ENCODE results near the gene ZNF467. TPM values are rescaled to one million over a fixed set of nuclear protein-coding genes. Genes with fewer than 3 reads are reported as not detected.

The ZNF467 gene
- total RNA-seq, 2 donors from 2014 or later, result 2.5 to 5.0 TPM

GRCh38 chr7:149785402-149785801 is 12.0 kb upstream of the ZNF467 start:
- H3K9me3 ChIP-seq, result no peaks in the 10 kb centered on the region
- H3K4me3 ChIP-seq, result no peak overlapping the region
- intact Hi-C loops (cut with DNase I), result no loop called here
- H3K9ac ChIP-seq (ENCODE audit: low read depth in 2 of 2, low read length in 2 of 2), result no peak overlapping the region
- no peak for DNase-seq
- no peaks in the 10 kb centered on the region for H3K4me1 ChIP-seq
- no peak for TF ChIP-seq CTCF (IDR thresholded peaks at IDR 0.05)
- H3K27me3 ChIP-seq, result peaks cover 11% of the 10 kb centered on the region
- H3K27ac ChIP-seq, result no peak overlapping the region
- no peaks in the 10 kb centered on the region for H3K36me3 ChIP-seq

- Histone ChIP-seq H3K9ac (ENCODE audit: low read depth in 2 of 2, low read length in 2 of 2) (no peak overlapping the region), H3K9me3 (no peaks in the 10 kb centered on the region), H3K4me1 (no peaks in the 10 kb centered on the region), H3K27ac (no peak overlapping the region), H3K27me3 (no peaks in the 10 kb centered on the region), H3K36me3 (no peaks in the 10 kb centered on the region), H3K4me3 (no peak overlapping the region)
- DNase-seq, result no peak
- intact Hi-C loops (cut with DNase I), result no loop called here
- TF ChIP-seq CTCF (IDR thresholded peaks at IDR 0.05), result no peak
These were observed 10.8 kb upstream of the ZNF467 start for GRCh38 chr7:149784251-149784608.

GRCh38 chr7:149783386-149784250 is 10.2 kb upstream of the ZNF467 start:
- no peak for TF ChIP-seq CTCF (IDR thresholded peaks at IDR 0.05)
- no peaks in the 10 kb centered on the region for H3K27me3 ChIP-seq
- intact Hi-C loops (cut with DNase I), result no loop called here
- no peaks in the 10 kb centered on the region for H3K9me3 ChIP-seq
- no peaks in the 10 kb centered on the region for H3K4me1 ChIP-seq
- H3K36me3 ChIP-seq, result no peaks in the 10 kb centered on the region
- DNase-seq, result no peak
- no peak overlapping the region for H3K4me3 ChIP-seq
- no peak overlapping the region for H3K9ac ChIP-seq (ENCODE audit: low read depth in 2 of 2, low read length in 2 of 2)
- no peak overlapping the region for H3K27ac ChIP-seq

- no peak for DNase-seq
- Histone ChIP-seq H3K9ac (ENCODE audit: low read depth in 2 of 2, low read length in 2 of 2) (no peak overlapping the region), H3K36me3 (no peaks in the 10 kb centered on the region), H3K4me3 (no peak overlapping the region), H3K4me1 (no peaks in the 10 kb centered on the region), H3K9me3 (no peaks in the 10 kb centered on the region), H3K27me3 (no peaks in the 10 kb centered on the region), H3K27ac (no peak overlapping the region)
- no peak for TF ChIP-seq CTCF (IDR thresholded peaks at IDR 0.05)
- intact Hi-C loops (cut with DNase I), result no loop called here
These were observed 9.4 kb upstream of the ZNF467 start for GRCh38 chr7:149782682-149783345.

- H3K9ac ChIP-seq (ENCODE audit: low read depth in 2 of 2, low read length in 2 of 2), result no peak overlapping the region
- H3K9me3 ChIP-seq, result no peaks in the 10 kb centered on the region
- DNase-seq, result no peak
- no peak overlapping the region for H3K4me3 ChIP-seq
- intact Hi-C loops (cut with DNase I), result no loop called here
- TF ChIP-seq CTCF (IDR thresholded peaks at IDR 0.05), result no peak
- H3K27me3 ChIP-seq, result no peaks in the 10 kb centered on the region
- no peak overlapping the region for H3K27ac ChIP-seq
- no peaks in the 10 kb centered on the region for H3K4me1 ChIP-seq
- no peaks in the 10 kb centered on the region for H3K36me3 ChIP-seq
These were observed 8.5 kb upstream of the ZNF467 start for GRCh38 chr7:149781921-149782320.
